Stimulated activated CD4-positive, alpha-beta T cell treated with anti-CD3 and anti-CD28 coated beads, Interleukin-4, amount 100 ng/mL, for 1 hour (primary cell): Measurements from ENCODE around the gene EPHA10.
A peak's percentile ranks its signal among the peaks of the same experiment; 100 is the strongest.
"Not testable (repeated sequence)": the region's sequence is repeated elsewhere in the genome, so short reads cannot be mapped to it uniquely, and the experiment has no call there.

Experiments
- DNase-seq: peaks from one replicate; pipeline ENCODE4 v3.0.0-alpha.2; 2020

The EPHA10 gene

DNA sequence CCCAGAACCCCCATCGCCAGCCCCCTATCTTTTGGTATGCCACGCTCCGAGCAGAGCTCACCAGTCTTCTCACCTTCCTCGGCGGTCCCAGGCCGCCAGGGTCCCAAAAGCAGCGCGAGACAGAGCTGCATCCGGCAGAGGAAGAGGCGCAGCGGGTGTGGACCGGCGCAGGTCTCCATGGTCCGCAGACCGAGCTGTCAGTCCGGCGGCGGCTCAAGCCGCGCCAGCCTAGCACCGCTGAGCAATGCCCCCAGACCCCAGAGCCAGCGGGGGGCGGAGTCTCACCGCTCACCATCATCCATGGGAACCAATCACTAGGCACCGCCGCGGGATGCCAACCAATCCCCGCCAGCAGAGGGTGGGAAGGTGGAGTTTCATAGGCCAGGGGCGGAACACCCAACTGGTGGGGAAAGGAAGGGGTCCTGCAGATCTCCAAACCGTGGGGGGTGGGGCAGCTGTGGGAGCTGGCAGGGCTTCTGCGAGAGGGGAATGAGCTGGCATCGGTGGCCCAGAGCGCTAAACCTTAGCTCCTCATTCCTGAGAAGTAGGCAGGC, at the start of gene EPHA10:
TSS of gene EPHA10 (minus strand) at position 233 of the 554 bp plus-strand sequence. CDS start at position 179, 54 bp downstream.
- DNase-seq, result no peak

DNA sequence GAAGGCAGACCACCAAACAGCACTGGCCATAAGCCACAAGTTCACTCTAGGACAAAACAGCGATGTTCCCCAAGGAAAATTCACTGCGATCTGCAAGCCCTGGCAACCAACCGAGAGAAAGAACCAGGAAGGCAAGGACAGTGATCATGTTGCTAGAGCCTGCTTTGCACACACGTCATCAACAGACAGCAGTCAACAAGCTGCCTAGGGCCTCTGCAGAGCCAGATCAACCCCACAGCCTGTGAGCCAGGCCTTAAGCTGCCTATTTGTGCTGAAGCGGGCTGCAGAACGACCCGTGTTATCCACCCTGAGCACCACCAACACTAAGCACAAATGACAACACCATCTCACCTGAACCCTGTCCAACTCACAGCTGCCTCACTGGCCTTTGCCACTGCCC, 49.3 kb upstream of the EPHA10 start:
- DNase-seq, result no peak

DNA sequence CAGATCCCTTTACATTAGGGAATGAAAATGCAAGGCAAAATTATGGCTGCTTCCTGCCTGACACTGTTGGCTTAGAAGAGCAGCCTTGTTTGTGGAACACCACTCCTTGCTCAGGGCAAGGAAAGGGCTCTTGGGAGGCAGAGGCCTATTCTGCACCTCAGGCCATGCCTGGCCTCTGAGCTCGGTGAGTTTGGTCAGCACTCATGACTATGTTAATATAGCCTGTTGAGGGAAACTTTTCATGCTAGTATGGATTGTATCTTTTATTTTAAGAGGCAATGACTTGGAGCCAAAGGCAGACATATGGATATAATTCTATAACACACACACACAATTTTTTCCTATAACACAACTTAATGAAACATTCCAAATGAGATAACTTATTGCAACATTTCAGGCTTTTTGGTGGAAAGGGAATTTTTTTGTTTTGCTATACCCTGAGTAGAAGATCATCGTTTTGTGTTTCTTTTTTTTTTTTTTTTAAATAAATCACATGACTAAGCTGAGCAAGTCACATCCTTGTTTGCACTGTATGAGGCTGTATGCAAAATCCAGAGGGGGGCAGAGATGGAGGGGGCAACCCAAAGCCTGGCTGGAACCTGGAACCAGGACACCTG, 48.7 kb upstream of the EPHA10 start:
- DNase-seq, result no peak

DNA sequence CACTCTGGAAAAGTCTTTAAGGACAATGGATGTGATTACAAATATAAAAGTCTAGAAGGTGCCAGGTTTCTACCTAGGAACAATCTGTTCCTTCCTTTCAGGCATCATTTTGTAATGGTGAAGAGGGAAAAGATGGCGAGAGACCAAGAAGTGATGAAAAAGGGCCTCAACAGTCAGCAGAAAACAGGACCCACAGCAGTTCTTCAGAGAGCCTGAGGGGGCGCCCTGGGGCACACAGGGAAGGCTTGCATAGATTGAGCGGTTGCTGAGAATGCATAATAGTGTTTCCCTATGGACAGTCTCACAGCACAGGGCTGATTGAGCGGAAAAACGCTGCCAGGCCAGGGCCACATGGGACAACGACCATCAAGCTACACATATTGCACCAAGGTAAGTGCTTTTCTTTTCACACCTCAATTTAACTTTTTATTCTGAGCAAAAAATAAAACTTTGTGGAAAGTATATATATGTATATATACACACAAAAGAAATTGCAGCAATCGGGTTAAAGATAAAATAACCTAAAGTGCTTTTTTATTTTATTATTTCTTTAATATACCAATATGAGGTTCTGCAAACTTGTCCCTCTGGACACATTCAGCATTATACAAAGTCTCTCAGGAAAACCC, 46.2 kb upstream of the EPHA10 start:
- DNase-seq, result peak; percentile 67

DNA sequence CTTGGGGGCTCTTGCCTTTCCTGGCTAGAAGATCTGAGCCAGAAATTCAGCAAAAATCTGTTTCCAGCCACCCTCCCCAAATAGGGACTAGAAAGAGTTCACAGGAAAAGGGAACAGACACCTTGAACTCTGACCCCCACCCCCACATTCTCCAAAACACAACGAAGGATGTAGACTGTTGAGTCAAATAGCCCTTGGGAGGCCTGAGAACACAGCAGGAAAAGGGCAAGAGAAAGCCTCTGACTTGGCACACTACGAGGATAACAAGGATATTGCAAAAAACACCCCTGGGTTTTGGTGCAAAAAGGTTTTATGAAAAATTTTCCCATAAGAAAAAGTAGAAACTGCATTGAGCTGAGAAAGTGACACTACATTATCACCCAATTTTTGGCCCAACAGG, 45.0 kb upstream of the EPHA10 start:
- DNase-seq, result no peak

DNA sequence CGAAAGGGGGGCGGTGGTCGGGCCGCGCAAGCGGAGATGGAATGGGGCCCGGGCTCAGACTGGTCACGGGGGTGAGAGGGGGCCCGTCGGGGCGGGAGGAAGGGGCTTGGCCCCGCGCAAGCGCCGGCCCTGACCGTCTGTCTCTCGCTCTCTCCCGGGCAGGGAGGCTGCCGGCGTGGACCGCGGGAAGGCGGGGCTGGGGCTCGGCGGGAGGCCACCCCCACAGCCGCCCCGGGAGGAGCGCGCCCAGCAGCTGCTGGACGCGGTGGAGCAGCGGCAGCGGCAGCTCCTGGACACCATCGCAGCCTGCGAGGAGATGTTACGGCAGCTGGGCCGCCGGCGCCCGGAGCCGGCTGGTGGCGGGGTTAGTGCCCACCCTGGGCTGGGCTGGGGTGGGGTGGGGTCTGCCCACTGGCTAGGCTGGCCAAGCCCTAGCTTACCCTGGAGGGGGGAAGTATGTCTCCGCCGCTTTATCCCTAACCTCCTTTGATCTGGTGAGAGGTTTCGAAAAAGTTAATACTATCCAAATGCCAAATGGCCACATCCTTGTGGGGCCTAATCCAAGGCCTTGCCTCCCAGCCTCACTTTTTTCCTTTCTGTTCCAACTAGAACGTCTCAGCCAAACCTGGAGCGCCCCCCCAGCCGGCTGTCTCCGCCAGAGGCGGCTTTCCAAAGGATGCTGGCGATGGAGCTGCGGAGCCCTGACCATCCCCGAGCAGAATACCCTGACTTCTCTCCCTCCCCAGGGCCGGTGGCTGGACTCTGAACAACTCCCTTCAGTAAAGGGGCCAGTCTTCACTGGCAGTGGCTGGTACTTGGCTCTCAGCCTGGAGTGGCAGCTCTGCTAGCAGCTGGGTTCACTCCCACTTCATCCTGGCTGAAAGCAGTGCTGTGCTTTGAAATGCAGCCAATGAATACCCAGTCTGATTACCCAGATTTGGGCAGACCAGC, 43.7 kb upstream of the EPHA10 start:
- DNase-seq, result no peak

DNA sequence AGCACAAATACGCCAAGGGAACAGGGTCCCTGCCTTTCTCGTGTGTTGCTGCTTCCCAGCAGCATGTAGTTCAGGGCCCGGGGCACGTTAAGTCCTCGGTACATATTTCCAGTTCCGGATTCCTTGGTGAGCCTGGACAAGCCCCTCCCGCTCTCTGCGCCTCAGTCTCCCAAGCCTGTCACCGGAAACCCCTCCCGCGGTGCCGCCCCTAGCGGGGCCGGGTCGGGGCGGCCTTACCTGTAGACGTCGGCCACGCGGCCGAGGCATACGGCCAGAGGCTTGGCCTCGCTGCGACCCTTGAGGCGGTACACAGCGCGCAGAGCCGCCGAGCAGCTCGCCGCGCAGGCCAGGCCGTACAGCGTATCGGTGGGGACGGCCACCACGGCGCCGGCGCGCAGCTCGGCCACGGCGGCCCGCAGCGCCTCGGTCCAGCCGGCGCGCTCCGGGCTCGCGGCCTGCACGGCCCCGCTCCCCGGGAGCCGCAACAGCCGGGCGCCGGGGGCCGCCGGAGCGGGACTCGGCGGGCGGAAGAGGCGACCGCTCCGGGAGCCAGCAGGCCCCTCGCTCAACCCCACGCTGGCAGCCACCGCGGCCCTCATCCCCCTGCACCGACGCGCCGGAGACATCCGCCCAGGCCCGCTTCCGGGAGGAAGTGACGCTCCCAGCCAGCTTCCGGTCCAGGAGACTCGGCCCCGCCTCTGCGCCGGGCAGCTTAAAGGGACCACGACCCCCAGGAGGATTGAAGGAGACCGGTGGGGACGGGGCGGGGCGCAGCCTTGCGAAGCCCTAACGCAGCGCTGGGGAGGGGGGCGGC, 42.8 kb upstream of the EPHA10 start, which contains the start of the genes C1orf122 and YRDC:
TSS of gene C1orf122 (plus strand) at position 236 of the 814 bp plus-strand sequence. CDS start 615 bp downstream, outside the sequence.
TSS of gene YRDC (minus strand) at position 654 of the 814 bp plus-strand sequence. CDS start at position 626, 28 bp downstream.
- DNase-seq, result peak; percentile 95

DNA sequence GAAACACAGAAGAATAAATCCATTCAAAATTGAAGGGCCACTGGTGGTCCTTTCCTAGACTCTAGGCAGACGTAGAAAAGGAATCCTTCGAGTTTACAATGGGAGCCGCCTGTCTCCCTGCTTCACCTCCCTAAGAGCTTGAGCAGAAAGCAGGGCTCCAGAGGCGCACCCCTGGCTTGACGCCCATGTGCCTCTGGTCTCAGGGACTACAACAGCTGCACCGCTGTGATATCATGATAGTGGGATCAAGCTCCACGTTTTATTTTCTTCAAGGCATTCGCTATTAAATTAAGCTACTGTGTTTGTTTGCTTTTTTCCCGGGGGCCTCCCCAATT, 42.3 kb upstream of the EPHA10 start:
- no peak for DNase-seq

DNA sequence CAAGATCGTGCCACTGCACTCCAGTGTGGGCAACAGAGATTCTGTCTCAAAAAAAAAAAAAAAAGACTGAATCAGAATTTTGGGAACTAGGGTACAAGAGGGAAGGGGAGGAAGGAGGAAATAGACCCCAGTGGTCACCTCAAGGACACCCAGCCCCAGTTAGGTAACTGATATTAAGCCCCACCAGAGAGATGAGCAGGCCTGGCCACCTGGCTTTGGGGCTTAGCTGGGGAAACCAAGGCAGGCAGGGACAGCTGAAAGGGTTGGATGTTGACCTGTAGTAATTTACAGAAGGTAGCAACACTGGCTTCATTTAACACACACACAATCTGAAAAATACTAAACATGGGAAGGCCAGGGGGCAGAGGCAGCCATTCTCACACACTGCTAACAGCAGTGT, 37.5 kb upstream of the EPHA10 start:
- no peak for DNase-seq

DNA sequence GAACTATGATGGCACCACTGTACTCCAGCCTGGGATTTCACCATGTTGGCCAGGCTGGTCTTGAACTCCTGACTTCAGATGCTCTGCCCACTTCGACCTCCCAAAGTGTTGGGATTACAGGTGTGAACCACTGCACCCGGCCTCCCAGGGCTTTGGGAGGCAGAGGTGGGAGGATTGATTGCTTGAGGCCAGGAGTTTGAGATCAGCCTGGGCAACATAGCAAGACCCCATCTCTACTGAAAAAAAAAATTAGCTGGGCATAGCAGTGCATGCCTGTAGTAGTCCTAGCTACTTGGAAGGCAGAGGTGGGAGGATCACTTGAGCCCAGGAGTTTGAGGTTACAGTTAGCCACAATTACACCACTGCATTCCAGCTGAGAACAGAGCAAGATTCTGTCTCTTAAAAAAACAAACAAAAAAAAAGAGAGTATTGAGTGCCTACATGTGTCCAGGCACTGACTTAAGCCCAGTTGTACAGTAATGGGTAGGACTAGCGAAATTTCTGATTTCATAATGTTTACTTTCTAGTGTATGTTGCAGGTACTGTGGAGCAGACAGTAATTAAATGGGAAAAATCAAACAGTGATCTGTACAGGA, 32.9 kb upstream of the EPHA10 start:
- DNase-seq, result no peak

DNA sequence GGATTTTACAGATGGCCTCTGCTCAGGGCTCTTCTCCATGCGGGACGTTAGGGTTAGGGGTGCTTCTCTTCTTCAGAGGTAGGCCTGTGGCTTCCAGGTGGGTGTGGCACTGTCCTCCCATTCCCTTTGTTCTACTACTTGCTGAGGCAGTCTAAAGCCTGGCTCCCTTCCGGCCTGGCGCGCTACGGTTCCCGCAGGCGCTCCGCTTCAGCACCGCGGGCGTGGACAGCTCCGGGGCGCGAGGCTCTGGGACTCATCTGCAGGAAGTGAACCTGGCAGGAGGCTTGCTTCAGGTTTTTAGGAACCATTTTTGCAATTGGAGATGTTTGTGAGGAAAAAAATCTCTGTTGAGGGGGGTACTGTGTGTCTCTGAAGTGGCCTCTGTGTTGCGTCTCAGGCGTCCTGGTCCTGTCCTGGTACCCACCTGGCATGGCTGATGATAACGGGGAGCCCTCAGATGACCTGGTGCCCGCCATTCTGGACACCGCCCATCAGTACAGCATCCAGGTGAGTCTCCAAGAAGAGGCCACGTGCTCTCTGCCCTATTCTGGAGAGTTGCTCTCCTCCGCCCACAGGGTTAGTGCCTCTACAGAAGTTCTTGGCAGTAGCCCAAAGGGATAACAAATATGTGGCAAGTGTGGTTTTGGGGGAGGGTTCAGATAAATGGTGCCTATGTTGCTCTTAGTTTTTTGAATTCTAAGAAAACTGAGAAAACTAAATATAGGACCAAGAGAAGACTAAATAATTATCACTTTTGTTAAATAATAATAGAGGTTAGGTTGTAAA, 30.6 kb upstream of the EPHA10 start:
- DNase-seq, result peak; percentile 48

DNA sequence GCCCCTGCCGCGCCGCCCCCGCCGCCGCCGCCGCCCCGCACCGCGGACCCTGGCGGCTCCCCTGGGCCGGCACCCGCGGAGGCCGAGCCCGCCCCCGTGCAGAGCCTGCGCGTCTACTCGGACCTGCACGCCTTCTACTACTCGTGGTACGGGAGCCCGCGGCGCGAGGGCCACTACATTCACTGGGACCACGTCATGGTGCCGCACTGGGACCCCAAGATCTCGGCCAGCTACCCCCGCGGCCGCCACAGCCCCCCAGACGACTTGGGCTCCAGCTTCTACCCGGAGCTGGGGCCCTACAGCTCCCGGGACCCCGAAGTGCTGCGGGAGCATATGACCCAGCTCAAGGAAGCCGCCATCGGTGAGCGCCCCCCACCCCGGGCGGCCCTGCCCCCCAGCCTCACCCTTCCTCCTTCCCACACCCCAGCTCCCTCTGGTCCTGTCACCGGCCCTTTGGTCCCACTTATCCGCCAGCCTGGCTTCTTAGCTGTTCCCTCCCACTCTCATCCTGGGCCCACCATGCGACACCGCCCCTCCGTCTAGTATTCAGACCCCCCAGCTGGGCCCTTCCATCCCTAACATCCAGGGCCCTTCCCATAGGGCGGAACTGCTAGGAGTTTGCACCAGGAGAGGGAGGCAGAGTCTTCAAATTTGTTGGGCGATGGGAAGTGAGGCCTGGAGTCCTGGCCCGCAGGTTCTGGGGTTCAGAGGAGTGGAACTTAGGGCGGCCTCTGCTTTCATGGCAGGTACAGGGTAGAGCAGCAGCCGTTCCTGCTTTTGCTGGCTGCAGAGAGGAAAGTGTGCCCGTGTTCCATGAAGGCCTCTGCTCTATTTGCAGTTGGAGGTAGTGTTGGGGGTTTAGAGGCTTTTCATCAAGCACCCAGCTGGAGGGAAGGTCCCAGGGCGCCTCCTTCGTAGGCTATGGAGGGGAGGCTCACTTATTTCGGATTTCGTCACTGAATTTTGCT, 29.7 kb upstream of the EPHA10 start:
- no peak for DNase-seq

DNA sequence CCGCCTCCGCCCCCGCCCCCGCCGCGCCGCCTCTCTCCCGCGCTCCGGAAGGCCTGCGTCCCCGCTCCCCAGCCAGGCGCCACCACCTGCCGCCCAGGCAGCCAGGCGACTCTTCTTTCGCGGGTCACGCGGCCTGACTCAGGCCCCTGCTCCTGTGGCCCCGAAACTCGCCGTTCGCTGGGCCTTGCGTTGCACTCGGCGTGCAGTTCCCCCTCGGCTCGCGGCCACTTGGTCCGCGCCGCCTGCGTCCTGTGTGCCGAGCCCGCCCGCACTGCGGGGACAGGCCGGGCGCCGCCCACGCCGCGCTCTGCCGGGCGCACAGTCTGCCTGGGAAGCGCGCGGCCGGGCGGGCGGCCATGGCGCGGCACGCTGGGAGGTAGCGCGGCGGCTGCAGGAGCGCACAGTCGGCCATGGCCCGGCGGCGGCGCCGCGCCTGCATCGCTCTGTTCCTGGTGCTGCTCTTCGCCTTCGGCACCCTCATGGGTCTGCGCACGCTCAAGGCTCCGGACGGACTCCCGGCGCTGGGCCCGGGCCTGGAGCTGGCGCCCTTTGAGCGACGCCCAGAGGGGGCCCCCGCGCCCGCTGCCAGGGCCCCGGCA, 29.0 kb upstream of the EPHA10 start, which contains the start of gene MANEAL:
TSS of gene MANEAL (plus strand) at position 75 of the 599 bp plus-strand sequence. CDS start at position 411, 336 bp downstream.
- DNase-seq, result peak; percentile 38

DNA sequence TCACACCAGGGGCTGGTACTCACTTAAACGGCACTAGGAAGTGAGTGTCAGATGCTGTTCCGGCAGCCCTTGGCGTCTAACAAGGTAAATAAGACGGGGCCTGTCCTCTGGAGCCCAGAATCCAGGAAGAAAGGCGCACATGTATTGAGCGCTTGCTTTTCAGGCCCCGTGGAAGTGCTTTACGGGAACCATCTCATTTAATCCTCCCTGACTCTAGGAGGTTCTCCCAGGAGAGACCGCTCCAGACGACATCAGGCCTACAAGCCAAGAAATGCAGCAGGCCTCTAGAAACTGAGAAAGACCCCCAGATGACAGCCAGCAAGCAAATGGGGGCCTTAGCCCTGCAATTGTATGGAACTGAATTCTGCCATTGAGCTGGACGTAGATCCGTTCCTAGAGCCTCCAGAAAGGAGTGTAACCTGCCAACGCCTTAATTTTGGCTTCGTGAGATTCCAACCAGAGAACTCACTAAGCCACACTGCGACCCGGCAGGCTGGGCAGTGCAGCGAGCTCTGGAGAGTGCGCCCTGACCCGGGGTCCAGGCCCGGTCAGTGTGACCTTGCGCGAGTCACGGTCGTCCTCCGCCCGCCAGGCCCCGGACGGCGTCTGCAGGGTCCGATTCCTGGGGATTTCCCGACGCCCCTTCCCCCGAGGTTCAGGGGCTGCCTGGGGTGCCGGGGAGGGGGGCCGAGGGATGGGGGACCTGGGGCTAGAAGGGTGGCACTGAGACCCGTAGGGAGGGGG, 28.2 kb upstream of the EPHA10 start:
- no peak for DNase-seq

DNA sequence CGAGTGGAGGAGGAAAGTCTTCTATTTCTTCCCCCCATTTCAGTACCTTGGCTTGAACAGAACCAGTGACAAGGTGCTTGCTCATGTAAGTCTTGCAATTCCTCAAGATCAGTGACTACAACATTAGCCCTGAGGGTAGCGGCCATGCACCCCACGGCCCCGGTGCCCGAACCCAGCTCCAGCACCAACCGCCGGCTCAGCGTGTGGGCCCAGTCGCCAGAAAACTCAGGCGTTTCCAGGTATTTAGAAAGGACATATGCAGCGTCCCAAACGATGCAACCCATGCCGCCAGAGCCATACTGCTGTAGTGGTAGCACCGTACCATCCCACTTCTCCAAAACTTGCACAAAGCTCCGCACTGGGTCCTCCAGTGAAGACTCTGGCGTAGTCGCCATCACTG, 17.6 kb upstream of the EPHA10 start:
- no peak for DNase-seq

DNA sequence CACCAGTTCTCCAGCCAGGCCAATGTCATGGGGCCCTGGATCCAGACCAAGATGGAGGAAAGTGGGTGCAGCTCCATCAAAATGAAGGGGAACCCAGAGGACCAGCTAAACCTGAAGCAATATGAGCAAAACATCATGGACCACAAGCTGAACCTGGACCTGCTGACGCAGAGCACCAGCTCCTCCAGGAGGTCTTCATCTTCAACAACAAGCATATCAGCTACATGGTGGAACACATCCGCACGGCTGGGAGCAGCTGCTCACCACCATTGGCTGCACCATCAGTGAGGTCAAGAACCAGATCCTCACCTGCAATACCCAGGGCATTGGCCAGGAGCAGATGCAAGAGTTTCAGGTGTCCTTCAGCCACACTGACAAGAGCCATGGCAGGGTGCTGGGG, 13.7 kb upstream of the EPHA10 start:
- no peak for DNase-seq

DNA sequence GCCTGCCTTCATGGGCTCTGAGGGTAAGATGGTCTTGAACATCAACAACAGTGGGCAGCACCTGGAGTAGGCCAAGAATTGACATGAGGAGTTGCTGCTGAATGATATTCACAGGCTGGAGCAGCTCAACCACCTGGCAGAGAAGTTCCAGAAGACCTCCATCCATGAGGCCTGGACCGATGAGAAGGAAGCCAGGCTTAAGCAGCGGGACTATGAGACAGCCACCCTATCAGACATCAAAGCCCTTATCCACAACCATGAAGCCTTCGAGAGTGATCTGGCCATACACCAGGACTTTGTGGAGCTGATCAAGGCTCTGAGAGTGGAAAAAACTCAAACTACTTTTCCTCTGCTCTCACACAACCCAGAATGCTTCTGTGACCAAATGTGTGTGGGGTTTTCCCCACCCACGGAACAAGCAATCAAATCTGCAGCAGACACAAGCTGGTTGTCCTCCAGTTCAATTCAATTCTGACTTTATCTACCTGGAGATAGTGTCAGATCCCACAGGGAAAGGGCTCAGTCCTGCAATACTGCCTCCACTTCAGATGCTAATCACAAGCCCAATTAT, 12.1 kb upstream of the EPHA10 start:
- peak; percentile 27 for DNase-seq

DNA sequence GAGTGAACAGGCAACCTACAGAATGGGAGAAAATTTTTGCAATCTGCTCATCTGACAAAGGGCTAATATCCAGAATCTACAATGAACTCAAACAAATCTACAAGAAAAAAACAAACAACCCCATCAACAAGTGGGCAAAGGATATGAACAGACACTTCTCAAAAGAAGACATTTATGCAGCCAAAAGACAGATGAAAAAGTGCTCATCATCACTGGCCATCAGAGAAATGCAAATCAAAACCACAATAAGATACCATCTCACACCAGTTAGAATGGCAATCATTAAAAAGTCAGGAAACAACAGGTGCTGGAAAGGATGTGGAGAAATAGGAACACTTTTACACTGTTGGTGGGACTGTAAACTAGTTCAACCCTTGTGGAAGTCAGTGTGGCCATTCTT, 6.5 kb upstream of the EPHA10 start:
- not testable (repeated sequence) for DNase-seq
